SK-N-SH (cell line): ENCODE data around the gene UBASH3B. TPM values are rescaled to one million over a fixed set of nuclear protein-coding genes. Genes with fewer than 3 reads are reported as not detected.
A peak's percentile ranks its signal among the peaks of the same experiment; 100 is the strongest.

Experiments
- CTCF ChIA-PET: fragments of 300-600, 350-600 bp; formaldehyde crosslinking; extraction: SDS; loops from one replicate; lab custom pipeline; 2021; lab: Yijun Ruan, JAX
- POLR2A ChIA-PET: fragments of 350-600 bp; sonication (Branson Sonifier 250); formaldehyde crosslinking; extraction: SDS; loops from one replicate; lab custom pipeline; 2020; ENCODE audit warnings: antibody characterized with exemption, inconsistent platforms; lab: Yijun Ruan, JAX
- DNase-seq: peaks from one replicate; pipeline ENCODE4 v3.0.0; 2012
- H2AFZ ChIP-seq: fragments of 200-600 bp; sonication (generic); 2 replicates; pipeline ENCODE4 v1.8.1; 2016; ENCODE audit warnings: antibody characterized with exemption, mild to moderate bottlenecking, low read depth
- H3F3A ChIP-seq: fragments of 200-600 bp; sonication (generic); replicated peaks from 2 replicates; pipeline ENCODE3; 2016; ENCODE audit warnings: antibody characterized with exemption, mild to moderate bottlenecking; ENCODE audit not compliant: insufficient read depth
- H3K27ac ChIP-seq, 2 experiments: fragments of 200-500 bp in 1 of 2; fragments of 200-600 bp in 1 of 2; sonication (Bioruptor generic) in 1 of 2; sonication (generic), shearing (Covaris generic) in 1 of 2; 2 replicates each; pipeline versions ENCODE4 v1.5.1 to v1.6.1; 2014 to 2016; ENCODE audit warnings: low read depth in 2 of 2, inconsistent platforms in 1 of 2, low read length in 1 of 2, mild to moderate bottlenecking in 1 of 2, mixed read lengths in 1 of 2
- H3K27me3 ChIP-seq: fragments of 200-600 bp; sonication (generic), shearing (Covaris generic); 2 replicates; pipeline ENCODE4 v1.6.1; 2016; ENCODE audit warnings: mixed run types; ENCODE audit not compliant: insufficient read depth
- H3K36me3 ChIP-seq, 2 experiments: fragments of 200-500 bp in 1 of 2; fragments of 200-600 bp in 1 of 2; sonication (Bioruptor generic) in 1 of 2; sonication (generic) in 1 of 2; replicated peaks in 1 of 2; 2 replicates each; pipeline versions ENCODE3 to v1.5.1; 2014 to 2016; ENCODE audit warnings: low read length in 1 of 2, mild to moderate bottlenecking in 1 of 2; ENCODE audit not compliant: insufficient read depth in 2 of 2, control insufficient read depth in 1 of 2
- H3K4me1 ChIP-seq, 2 experiments: fragments of 200-500 bp in 1 of 2; fragments of 200-600 bp in 1 of 2; sonication (Bioruptor generic) in 1 of 2; sonication (generic), shearing (Covaris generic) in 1 of 2; 2 replicates each; pipeline versions ENCODE4 v1.5.1 to v1.6.1; 2014 to 2016; ENCODE audit warnings: low read depth in 1 of 2, low read length in 1 of 2, mixed run types in 1 of 2; ENCODE audit not compliant: insufficient read depth in 2 of 2, control insufficient read depth in 1 of 2
- H3K4me2 ChIP-seq: fragments of 200-600 bp; sonication (generic), shearing (Covaris generic); 2 replicates; pipeline ENCODE4 v1.6.1; 2017; ENCODE audit warnings: mixed run types
- H3K4me3 ChIP-seq, 2 experiments: fragments of 200-500 bp in 1 of 2; fragments of 200-600 bp in 1 of 2; sonication (Bioruptor generic) in 1 of 2; sonication (generic), shearing (Covaris generic) in 1 of 2; 2 replicates each; pipeline versions ENCODE4 v1.5.1 to v1.8.1; 2014 to 2016; ENCODE audit warnings: low read depth in 2 of 2, inconsistent platforms in 1 of 2, low read length in 1 of 2, mild to moderate bottlenecking in 1 of 2, mixed read lengths in 1 of 2, moderate library complexity in 1 of 2
- H3K79me2 ChIP-seq: fragments of 200-600 bp; sonication (generic); 2 replicates; pipeline ENCODE4 v1.8.1; 2017; ENCODE audit warnings: mild to moderate bottlenecking; ENCODE audit not compliant: insufficient read depth
- H3K9ac ChIP-seq: fragments of 200-600 bp; sonication (generic); 2 replicates; pipeline ENCODE4 v1.6.1; 2017; ENCODE audit warnings: mixed run types
- H3K9me2 ChIP-seq: fragments of 200-600 bp; sonication (generic); 2 replicates; pipeline ENCODE4 v1.6.1; 2017; ENCODE audit warnings: mixed run types
- H3K9me3 ChIP-seq: fragments of 200-600 bp; sonication (generic); 2 replicates; pipeline ENCODE4 v1.6.1; 2017; ENCODE audit warnings: mixed run types, mild to moderate bottlenecking, moderate library complexity
- H4K20me1 ChIP-seq: fragments of 200-600 bp; sonication (generic); 2 replicates; pipeline ENCODE4 v1.6.1; 2017; ENCODE audit warnings: mild to moderate bottlenecking, mixed run types; ENCODE audit not compliant: insufficient read depth
- EP300 ChIP-seq, 2 experiments: IDR thresholded peaks; 2 replicates each; pipeline versions ENCODE4 v1.4.0 to v1.6.1; 2012; ENCODE audit warnings: borderline replicate concordance in 1 of 2, low read depth in 1 of 2, low read length in 1 of 2
- EZH2phosphoT487 ChIP-seq: fragments of 200-600 bp; sonication (generic); IDR thresholded peaks from 2 replicates; pipeline ENCODE4 v1.6.1; 2017; ENCODE audit warnings: low read depth, mixed run types, mild to moderate bottlenecking, antibody characterized with exemption, moderate library complexity, borderline replicate concordance
- FOSL2 ChIP-seq: IDR thresholded peaks from 2 replicates; pipeline ENCODE4 v1.4.0; 2012; ENCODE audit warnings: low read depth, mild to moderate bottlenecking, moderate library complexity, borderline replicate concordance
- GATA2 ChIP-seq: sonication (generic); formaldehyde crosslinking; IDR thresholded peaks from 2 replicates; pipeline ENCODE4 v1.5.0; 2020; ENCODE audit warnings: mild to moderate bottlenecking, missing genetic modification reagents
- NFIC ChIP-seq: IDR thresholded peaks from 2 replicates; pipeline ENCODE4 v1.4.0; 2012; ENCODE audit warnings: borderline replicate concordance
- RAD21 ChIP-seq: IDR thresholded peaks from 2 replicates; pipeline ENCODE4 v1.6.1; 2012; ENCODE audit warnings: mild to moderate bottlenecking, low read length
- RCOR1 ChIP-seq: fragments of 150-350 bp; IDR thresholded peaks from 2 replicates; pipeline ENCODE4 v1.6.1; 2017; ENCODE audit warnings: antibody characterized with exemption, low read length
- RFX5 ChIP-seq: IDR thresholded peaks from 2 replicates; pipeline ENCODE4 v1.6.1; 2012; ENCODE audit warnings: mild to moderate bottlenecking, improper control_type of control experiment, low read length
- RXRA ChIP-seq: IDR thresholded peaks from 2 replicates; pipeline ENCODE4 v1.4.0; 2012; ENCODE audit warnings: low read depth, mild to moderate bottlenecking, borderline replicate concordance
- TAF1 ChIP-seq: IDR thresholded peaks from 2 replicates; pipeline ENCODE4 v1.6.1; 2012; ENCODE audit warnings: low read depth, mild to moderate bottlenecking, low read length, moderate library complexity, borderline replicate concordance
- TCF12 ChIP-seq: IDR thresholded peaks from 2 replicates; pipeline ENCODE4 v1.4.0; 2012
- TEAD4 ChIP-seq: IDR thresholded peaks from 2 replicates; pipeline ENCODE4 v1.4.0; 2012; ENCODE audit warnings: mild to moderate bottlenecking, borderline replicate concordance; ENCODE audit not compliant: insufficient read depth
- USF1 ChIP-seq: IDR thresholded peaks from 2 replicates; pipeline ENCODE4 v1.4.0; 2012; ENCODE audit warnings: low read depth, borderline replicate concordance
- YY1 ChIP-seq: IDR thresholded peaks from 2 replicates; pipeline ENCODE4 v1.4.0; 2012; ENCODE audit warnings: low read depth, mild to moderate bottlenecking
- WGBS: methylation state at CpG from one replicate; pipeline ENCODE4 v1.1.6; 2017; ENCODE audit warnings: low lambda C conversion rate; 5-methylcytosine and 5-hydroxymethylcytosine counted together
- polyA plus RNA-seq, 3 experiments: library from polyadenylated mRNA; depleted of rRNA; stranded (reverse); fragments of >200 nt; gene quantifications; 2 replicates each; pipeline ENCODE4 v1.2.3, GENCODE V29; 2012
- TF ChIP-seq, protein P1 (sequence below): fragments of 150-350 bp; IDR thresholded peaks from 2 replicates; pipeline ENCODE4 v1.6.1; 2017; ENCODE audit warnings: antibody characterized with exemption, low read length, low read depth, borderline replicate concordance
- TF ChIP-seq, protein P2 (sequence below): IDR thresholded peaks from 2 replicates; pipeline ENCODE4; 2012
- TF ChIP-seq, protein P3 (sequence below): IDR thresholded peaks from 2 replicates; pipeline ENCODE4 v1.4.0; 2012; ENCODE audit warnings: low read depth, borderline replicate concordance
- TF ChIP-seq, protein P4 (sequence below): IDR thresholded peaks from 2 replicates; pipeline ENCODE4 v1.4.0; 2012; ENCODE audit warnings: low read depth

The UBASH3B gene
- polyA plus RNA-seq, 1 of the 3 experiments (the other 2 are of a cell fraction), result 10.4 TPM

DNA sequence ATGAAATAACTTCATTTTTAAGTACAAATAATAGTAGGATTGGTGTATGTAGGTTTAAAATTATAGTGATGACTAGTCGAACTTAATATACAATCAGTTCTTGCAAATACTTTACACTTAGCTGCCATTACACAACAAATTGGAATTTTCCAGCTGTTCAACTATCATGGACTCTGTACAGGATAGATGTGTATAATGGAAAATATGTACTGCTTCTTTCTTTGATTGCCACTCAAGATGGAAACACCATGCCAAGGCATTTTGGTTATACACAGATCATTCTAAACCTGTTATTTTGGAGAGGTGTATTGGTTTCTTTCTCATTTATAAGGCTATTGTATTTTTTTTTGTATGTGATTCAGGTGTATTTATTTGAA is 158.4 kb downstream of the UBASH3B start:
- Histone ChIP-seq H3K36me3 (peaks cover 0 to 17% of the 10 kb centered on the region in 2 experiments), H3K27me3 (no peaks in the 10 kb centered on the region), H4K20me1 (no peaks in the 10 kb centered on the region), H3K27ac (no peak overlapping the region), H3K9me2 (no peaks in the 10 kb centered on the region), H3K9me3 (no peaks in the 10 kb centered on the region), H3F3A (no peaks in the 10 kb centered on the region), H2AFZ (no peak overlapping the region), H3K79me2 (no peaks in the 10 kb centered on the region), H3K4me3 (no peak overlapping the region), H3K4me1 (no peaks in the 10 kb centered on the region; a peak in 2 of 4 replicates), H3K9ac (no peak overlapping the region), H3K4me2 (no peak overlapping the region)
- TF ChIP-seq YY1 (no peak), TEAD4 (no peak), RAD21 (no peak), TAF1 (no peak), EP300 (IDR thresholded peaks at IDR 0.05; ENCODE audit: borderline replicate concordance in 1 of 2, low read depth in 1 of 2, low read length in 1 of 2) (no peak), GATA2 (no peak), RFX5 (no peak), RXRA (no peak)
- TF ChIP-seq, protein P1, sequence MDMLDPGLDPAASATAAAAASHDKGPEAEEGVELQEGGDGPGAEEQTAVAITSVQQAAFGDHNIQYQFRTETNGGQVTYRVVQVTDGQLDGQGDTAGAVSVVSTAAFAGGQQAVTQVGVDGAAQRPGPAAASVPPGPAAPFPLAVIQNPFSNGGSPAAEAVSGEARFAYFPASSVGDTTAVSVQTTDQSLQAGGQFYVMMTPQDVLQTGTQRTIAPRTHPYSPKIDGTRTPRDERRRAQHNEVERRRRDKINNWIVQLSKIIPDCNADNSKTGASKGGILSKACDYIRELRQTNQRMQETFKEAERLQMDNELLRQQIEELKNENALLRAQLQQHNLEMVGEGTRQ, result no peak
- TF ChIP-seq, protein P2, sequence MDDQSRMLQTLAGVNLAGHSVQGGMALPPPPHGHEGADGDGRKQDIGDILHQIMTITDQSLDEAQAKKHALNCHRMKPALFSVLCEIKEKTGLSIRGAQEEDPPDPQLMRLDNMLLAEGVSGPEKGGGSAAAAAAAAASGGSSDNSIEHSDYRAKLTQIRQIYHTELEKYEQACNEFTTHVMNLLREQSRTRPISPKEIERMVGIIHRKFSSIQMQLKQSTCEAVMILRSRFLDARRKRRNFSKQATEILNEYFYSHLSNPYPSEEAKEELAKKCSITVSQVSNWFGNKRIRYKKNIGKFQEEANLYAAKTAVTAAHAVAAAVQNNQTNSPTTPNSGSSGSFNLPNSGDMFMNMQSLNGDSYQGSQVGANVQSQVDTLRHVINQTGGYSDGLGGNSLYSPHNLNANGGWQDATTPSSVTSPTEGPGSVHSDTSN, result no peak
- POLR2A ChIA-PET, result no interaction called here
- DNase-seq, result no peak
- 83% methylated on average over 1 of the region's 1 CpG for WGBS
- CTCF ChIA-PET, result interaction anchor here (0.9 to 7.9 kb wide), 15 partner anchors 9 to 207 kb away, joined by 3 to 68 read pairs (median 6); no protein-coding TSS in a partner anchor

- peak; percentile 30 for DNase-seq
- Histone ChIP-seq H3K4me1 (no peaks in the 10 kb centered on the region; a peak in 2 of 4 replicates), H4K20me1 (no peaks in the 10 kb centered on the region), H3K27me3 (no peaks in the 10 kb centered on the region), H3K9me2 (no peaks in the 10 kb centered on the region), H3K27ac (no peak overlapping the region), H3K4me2 (no peak overlapping the region), H3K79me2 (no peaks in the 10 kb centered on the region), H3K36me3 (peaks cover 0 to 17% of the 10 kb centered on the region in 2 experiments), H3K9ac (no peak overlapping the region), H3K9me3 (no peaks in the 10 kb centered on the region), H2AFZ (no peak overlapping the region), H3F3A (no peaks in the 10 kb centered on the region), H3K4me3 (no peak overlapping the region)
- CTCF ChIA-PET, result interaction anchor here (0.7 to 7.9 kb wide), 17 partner anchors 9 to 236 kb away, joined by 3 to 68 read pairs (median 4); no protein-coding TSS in a partner anchor
- WGBS, result 81% methylated on average over 1 of the region's 1 CpG
- POLR2A ChIA-PET, result no interaction called here
- TF ChIP-seq USF1 (no peak), FOSL2 (no peak), RFX5 (no peak), TCF12 (no peak), GATA2 (no peak), RCOR1 (no peak), RXRA (no peak), EZH2phosphoT487 (no peak), TEAD4 (no peak), NFIC (no peak)
- TF ChIP-seq, protein P2, result no peak
- TF ChIP-seq, protein P3, sequence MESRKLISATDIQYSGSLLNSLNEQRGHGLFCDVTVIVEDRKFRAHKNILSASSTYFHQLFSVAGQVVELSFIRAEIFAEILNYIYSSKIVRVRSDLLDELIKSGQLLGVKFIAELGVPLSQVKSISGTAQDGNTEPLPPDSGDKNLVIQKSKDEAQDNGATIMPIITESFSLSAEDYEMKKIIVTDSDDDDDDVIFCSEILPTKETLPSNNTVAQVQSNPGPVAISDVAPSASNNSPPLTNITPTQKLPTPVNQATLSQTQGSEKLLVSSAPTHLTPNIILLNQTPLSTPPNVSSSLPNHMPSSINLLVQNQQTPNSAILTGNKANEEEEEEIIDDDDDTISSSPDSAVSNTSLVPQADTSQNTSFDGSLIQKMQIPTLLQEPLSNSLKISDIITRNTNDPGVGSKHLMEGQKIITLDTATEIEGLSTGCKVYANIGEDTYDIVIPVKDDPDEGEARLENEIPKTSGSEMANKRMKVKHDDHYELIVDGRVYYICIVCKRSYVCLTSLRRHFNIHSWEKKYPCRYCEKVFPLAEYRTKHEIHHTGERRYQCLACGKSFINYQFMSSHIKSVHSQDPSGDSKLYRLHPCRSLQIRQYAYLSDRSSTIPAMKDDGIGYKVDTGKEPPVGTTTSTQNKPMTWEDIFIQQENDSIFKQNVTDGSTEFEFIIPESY, result no peak
- TF ChIP-seq, protein P4, sequence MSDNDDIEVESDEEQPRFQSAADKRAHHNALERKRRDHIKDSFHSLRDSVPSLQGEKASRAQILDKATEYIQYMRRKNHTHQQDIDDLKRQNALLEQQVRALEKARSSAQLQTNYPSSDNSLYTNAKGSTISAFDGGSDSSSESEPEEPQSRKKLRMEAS, result no peak
- TF ChIP-seq, protein P1, result no peak
Observed at GRCh38 chr11:122814401-122814800, 158.9 kb downstream of the UBASH3B start.
